ENCODE measurements around the gene ZMYND12.

Gene ZMYND12

DNA sequence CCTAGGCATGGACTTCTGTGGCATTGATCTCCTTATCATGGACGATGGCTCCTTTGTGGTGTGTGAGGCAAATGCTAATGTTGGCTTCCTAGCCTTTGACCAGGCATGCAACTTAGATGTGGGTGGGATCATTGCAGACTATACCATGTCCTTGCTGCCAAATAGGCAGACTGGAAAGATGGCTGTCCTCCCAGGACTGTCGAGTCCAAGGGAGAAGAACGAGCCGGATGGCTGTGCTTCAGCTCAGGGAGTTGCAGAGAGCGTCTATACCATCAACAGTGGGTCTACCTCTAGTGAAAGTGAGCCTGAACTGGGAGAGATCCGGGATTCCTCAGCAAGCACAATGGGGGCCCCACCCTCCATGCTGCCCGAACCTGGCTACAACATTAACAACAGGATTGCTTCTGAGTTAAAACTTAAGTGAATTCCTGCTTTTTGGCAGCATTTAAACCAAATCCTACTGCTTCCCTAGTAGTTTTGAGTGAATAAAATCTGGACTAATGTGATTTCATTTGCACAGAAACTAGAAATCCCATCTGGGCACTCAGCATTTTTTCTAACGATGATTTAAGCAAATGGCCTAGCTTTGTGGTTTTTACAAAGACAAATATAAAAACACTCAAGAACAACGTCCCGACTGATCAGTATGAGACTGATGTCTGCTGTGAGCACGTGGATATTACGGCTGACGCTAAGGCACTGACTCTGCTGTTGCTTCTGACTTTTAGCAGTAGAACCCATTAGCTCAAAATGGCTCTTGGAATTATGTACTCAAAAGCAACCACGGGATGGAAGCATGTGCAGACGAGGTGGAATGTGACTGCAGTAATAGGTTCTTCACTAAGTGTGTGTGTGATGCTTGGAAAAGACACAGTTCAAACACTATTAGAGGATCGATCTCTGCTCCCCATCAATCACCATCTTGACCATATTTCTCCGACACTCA lies 41.0 kb downstream of the ZMYND12 start:
- in situ Hi-C loops (cut with MboI; ENCODE audit: low pct_unique_long_range_greater_than_20kb, low sequenced_read_pairs) = no loop called here
- no peak for DNase-seq

- in situ Hi-C loops (cut with MboI; ENCODE audit: low pct_unique_long_range_greater_than_20kb, low sequenced_read_pairs) = no loop called here
- DNase-seq = no peak
Observed at GRCh38 chr1:42403880-42404400, 51.9 kb downstream of the ZMYND12 start.

DNA sequence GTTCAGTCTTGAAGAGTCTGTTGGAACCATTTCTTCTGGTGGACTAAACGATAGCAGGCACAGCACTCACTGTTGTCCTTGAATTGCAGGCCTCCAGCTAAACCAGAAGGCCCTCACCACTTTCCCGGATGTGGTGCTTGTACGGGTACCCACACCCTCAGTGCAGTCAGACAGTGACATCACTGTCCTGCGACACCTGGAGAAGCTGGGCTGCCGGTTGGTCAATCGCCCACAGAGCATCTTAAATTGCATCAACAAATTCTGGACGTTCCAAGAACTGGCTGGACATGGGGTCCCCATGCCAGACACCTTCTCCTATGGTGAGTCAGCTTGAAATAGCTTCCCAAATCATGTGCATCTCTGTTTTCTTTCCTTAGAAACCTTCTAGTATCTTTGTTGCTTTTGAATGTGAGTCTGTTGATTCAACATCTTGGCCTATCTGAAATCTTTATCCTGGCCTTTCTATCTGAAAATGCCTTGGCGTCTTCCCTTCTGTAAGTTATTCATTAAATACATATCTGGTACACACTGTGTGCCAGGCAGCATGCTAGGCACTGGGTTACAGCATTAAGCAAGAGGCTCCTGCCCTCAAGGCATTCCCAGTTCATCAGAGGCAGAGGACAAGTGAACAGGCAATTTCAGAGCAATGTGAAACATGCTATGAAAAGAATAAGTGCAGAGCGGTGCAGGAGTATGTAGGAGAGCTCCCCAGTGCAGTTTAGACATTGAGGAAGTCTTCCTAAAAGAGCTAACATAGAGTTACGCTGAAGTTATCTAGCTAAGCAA lies 56.3 kb downstream of the ZMYND12 start:
- no peak for DNase-seq
- in situ Hi-C loops (cut with MboI; ENCODE audit: low pct_unique_long_range_greater_than_20kb, low sequenced_read_pairs) = no loop called here

DNA sequence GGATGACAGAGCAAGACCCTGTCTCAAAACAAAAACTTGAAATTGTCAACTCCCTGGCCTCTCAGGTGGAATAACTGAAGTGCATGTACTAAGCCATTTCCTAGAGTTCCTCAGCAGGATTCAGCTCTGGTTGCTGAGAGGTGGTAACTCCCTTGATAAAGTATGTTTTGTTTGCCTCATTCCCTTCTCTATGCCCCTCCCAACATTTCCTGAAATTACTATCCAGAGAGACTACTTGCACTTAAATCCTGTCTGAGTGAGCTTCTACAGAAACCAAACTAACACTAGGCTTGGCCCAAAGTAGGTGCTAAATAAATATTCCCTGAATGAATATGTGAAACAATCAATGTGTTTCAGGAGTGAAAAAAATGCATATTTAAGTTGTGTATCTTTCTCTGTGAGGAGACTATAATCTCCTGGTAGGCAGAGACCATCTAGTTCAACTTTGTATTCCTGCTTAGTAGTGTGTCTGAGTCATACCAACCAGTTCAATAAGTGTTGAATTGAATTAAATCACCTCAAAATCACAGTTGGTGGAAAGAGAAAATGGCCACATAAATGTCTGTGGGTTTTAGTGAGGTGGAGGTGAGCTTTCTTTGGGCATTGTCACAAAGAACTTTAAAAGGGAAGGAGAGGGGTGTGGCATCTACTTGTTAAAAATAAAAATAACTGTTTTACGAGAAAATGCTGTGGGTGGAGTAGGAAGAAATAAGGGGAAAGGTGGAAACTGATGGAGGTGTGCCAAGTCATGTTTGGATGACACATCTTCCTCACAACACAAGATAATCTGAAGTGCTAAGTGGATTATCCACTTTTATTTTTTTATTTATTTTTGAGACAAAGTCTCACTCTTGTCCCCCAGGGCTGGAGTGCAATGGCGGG lies 62.6 kb downstream of the ZMYND12 start:
- no peak for DNase-seq

GRCh38 chr1:42392255-42392654 lies 63.6 kb downstream of the ZMYND12 start:
- in situ Hi-C loops (cut with MboI; ENCODE audit: low pct_unique_long_range_greater_than_20kb, low sequenced_read_pairs) = no loop called here
- DNase-seq = no peak

More for the DNA sequence above, 62.6 kb downstream of the ZMYND12 start:
- in situ Hi-C loops (cut with MboI; ENCODE audit: low pct_unique_long_range_greater_than_20kb, low sequenced_read_pairs) = no loop called here

DNA sequence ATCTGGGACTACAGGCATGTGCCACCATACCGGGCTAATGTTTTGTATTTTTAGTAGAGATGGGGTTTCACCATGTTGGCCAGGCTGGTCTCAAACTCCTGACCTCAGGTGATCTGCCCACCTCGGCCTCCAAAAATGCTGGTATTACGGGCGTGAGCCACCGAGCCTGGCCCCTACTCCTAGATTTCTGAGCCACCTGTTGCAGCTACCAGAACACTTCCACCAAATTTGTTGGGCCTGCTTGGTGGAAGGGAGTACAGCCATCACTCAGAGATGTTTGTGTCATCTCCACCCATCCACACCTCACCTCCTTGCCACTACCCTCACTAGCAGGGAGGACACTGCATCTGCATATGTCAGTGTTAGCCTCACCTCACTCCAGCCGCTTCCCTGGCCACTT lies 69.8 kb downstream of the ZMYND12 start:
- no peak for DNase-seq
- in situ Hi-C loops (cut with MboI; ENCODE audit: low pct_unique_long_range_greater_than_20kb, low sequenced_read_pairs) = no loop called here

- in situ Hi-C loops (cut with MboI; ENCODE audit: low pct_unique_long_range_greater_than_20kb, low sequenced_read_pairs) = no loop called here
- DNase-seq = no peak
Observed at GRCh38 chr1:42385283-42385682, 70.5 kb downstream of the ZMYND12 start.

DNA sequence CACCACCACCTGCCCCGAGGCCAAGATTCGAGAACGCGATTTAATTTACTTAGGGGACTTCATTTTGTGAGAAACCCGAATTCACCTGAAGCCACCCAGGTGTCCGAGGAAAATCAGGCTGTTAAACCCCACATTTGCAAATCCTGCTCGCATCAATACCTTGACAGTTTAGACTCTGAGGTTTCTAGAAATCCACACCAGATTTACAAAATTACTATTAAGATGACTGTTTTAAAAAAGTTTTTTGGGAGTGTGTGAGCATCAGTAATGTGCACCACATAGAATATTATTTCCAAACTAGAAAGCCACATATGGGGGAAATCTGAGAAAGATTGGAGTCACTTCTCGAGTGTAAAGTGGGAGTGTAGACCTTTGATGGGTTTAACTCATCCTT lies 74.5 kb downstream of the ZMYND12 start:
- no peak for DNase-seq
- in situ Hi-C loops (cut with MboI; ENCODE audit: low pct_unique_long_range_greater_than_20kb, low sequenced_read_pairs) = no loop called here

GRCh38 chr1:42380586-42381279 lies 75.1 kb downstream of the ZMYND12 start, which contains the start of gene RIMKLA:
TSS of gene RIMKLA (plus strand) at chr1:42380792. CDS start at chr1:42380935, 143 bp downstream.
- in situ Hi-C loops (cut with MboI; ENCODE audit: low pct_unique_long_range_greater_than_20kb, low sequenced_read_pairs) = no loop called here
- peak; percentile 45 for DNase-seq
